ENCODE data around the gene IL32. TPM values are rescaled to one million over a fixed set of nuclear protein-coding genes. Genes with fewer than 3 reads are reported as not detected.
A peak's percentile ranks its signal among the peaks of the same experiment; 100 is the strongest.
"Not testable (repeated sequence)": the region's sequence is repeated elsewhere in the genome, so short reads cannot be mapped to it uniquely, and the experiment has no call there.

IL32 gene
- total RNA-seq, 4 donors from 2014 or later: 21.9 to 720 (median 492) TPM

- H3K27me3 ChIP-seq: no peaks in the 10 kb centered on the region
- in situ Hi-C loops (cut with MboI; ENCODE audit: low pct_ligation_motif_present in 1 of 4, low pct_unique_long_range_greater_than_20kb in 1 of 4, low sequenced_read_pairs in 3 of 4) (loop anchor here in 2 of 4 donors (10.0 kb wide), 1 partner anchor 59 kb away; no protein-coding TSS in a partner anchor), intact Hi-C loops (cut with DNase I; ENCODE audit: low total_unique reads) (no loop called here)
- H3K27ac ChIP-seq: peak overlapping the region; percentile 78 to 87 (median 81)
- peak overlapping the region; percentile 15 to 50 (median 26) for H3K4me3 ChIP-seq
- no peaks in the 10 kb centered on the region for H3K9me3 ChIP-seq
- no peak for TF ChIP-seq POLR2AphosphoS5 (IDR thresholded peaks at IDR 0.05)
- TF ChIP-seq CTCF (IDR thresholded peaks at IDR 0.05): no peak
- no peak for TF ChIP-seq POLR2A (IDR thresholded peaks at IDR 0.05)
- no peak for TF ChIP-seq EP300 (IDR thresholded peaks at IDR 0.05; ENCODE audit: low read depth)
- WGBS, 2 donors (ENCODE audit: low coverage in 1 of 2): 59% methylated on average over 26 of the region's 26 CpGs; no CpG with 5 or more reads in 1 of the 2 donors
- peaks cover 6 to 47% (median 29%) of the 10 kb centered on the region in 4 donors for H3K4me1 ChIP-seq
- H3K36me3 ChIP-seq: no peaks in the 10 kb centered on the region
- DNase-seq: no peak
Observed at GRCh38 chr16:3065742-3066439, 451 bp downstream of the IL32 start.

GRCh38 chr16:3066440-3066748 lies 954 bp downstream of the IL32 start:
- intact Hi-C loops (cut with DNase I; ENCODE audit: low total_unique reads): no loop called here
- Histone ChIP-seq H3K27ac (peak overlapping the region in 3 of 4 donors; percentile 78 to 87 (median 84)), H3K4me1 (peaks cover 6 to 47% (median 29%) of the 10 kb centered on the region in 4 donors), H3K36me3 (no peaks in the 10 kb centered on the region), H3K9me3 (no peaks in the 10 kb centered on the region), H3K27me3 (no peaks in the 10 kb centered on the region), H3K4me3 (peak overlapping the region in 3 of 4 donors; percentile 21 to 50 (median 32))
- TF ChIP-seq POLR2AphosphoS5 (IDR thresholded peaks at IDR 0.05) (no peak), CTCF (IDR thresholded peaks at IDR 0.05) (no peak), EP300 (IDR thresholded peaks at IDR 0.05; ENCODE audit: low read depth) (no peak), POLR2A (IDR thresholded peaks at IDR 0.05) (no peak)
- no peak for DNase-seq
- WGBS, 2 donors (ENCODE audit: low coverage in 1 of 2): 89 to 95% methylated on average over 4 to 7 of the region's 7 CpGs
- in situ Hi-C loops (cut with MboI; ENCODE audit: low pct_ligation_motif_present in 1 of 4, low pct_unique_long_range_greater_than_20kb in 1 of 4, low sequenced_read_pairs in 3 of 4): loop anchor here in 2 of 4 donors (10.0 kb wide), 1 partner anchor 58 kb away; no protein-coding TSS in a partner anchor

GRCh38 chr16:3068487-3068886 lies 3.0 kb downstream of the IL32 start:
- H3K4me3 ChIP-seq: no peak overlapping the region
- intact Hi-C loops (cut with DNase I; ENCODE audit: low total_unique reads): no loop called here
- 69 to 83% methylated on average over 1 to 3 of the region's 4 CpGs for WGBS, 2 donors (ENCODE audit: low coverage in 1 of 2)
- no peaks in the 10 kb centered on the region for H3K27me3 ChIP-seq
- H3K9me3 ChIP-seq: no peaks in the 10 kb centered on the region
- TF ChIP-seq POLR2AphosphoS5 (IDR thresholded peaks at IDR 0.05) (peak in 1 of 3 donors; percentile 54), CTCF (IDR thresholded peaks at IDR 0.05) (no peak)
- H3K36me3 ChIP-seq: no peaks in the 10 kb centered on the region
- peak overlapping the region in 2 of 4 donors; percentile 4 to 17 for H3K27ac ChIP-seq
- peak; percentile 44 for DNase-seq
- peaks cover 6 to 39% (median 26%) of the 10 kb centered on the region in 4 donors for H3K4me1 ChIP-seq
- in situ Hi-C loops (cut with MboI; ENCODE audit: low pct_ligation_motif_present in 1 of 4, low pct_unique_long_range_greater_than_20kb in 1 of 4, low sequenced_read_pairs in 3 of 4): loop anchor here in 2 of 4 donors (10.0 kb wide), 1 partner anchor 56 kb away; no protein-coding TSS in a partner anchor

- in situ Hi-C loops (cut with MboI; ENCODE audit: low pct_ligation_motif_present in 1 of 4, low pct_unique_long_range_greater_than_20kb in 1 of 4, low sequenced_read_pairs in 3 of 4): loop anchor here in 2 of 4 donors (10.0 kb wide), 1 partner anchor 56 kb away; no protein-coding TSS in a partner anchor
- H3K9me3 ChIP-seq; H3K36me3 ChIP-seq; DNase-seq; H3K4me3 ChIP-seq; intact Hi-C loops (cut with DNase I; ENCODE audit: low total_unique reads); H3K27ac ChIP-seq; H3K27me3 ChIP-seq: not testable (repeated sequence)
- 89% methylated on average over 10 of the region's 11 CpGs; no CpG with 5 or more reads in 1 of the 2 donors for WGBS, 2 donors (ENCODE audit: low coverage in 1 of 2)
- H3K4me1 ChIP-seq: peaks cover 6 to 32% (median 24%) of the 10 kb centered on the region in 4 donors
Observed at GRCh38 chr16:3069146-3069545, 3.7 kb downstream of the IL32 start.
